ENCODE results near the gene GALNT9. TPM values are rescaled to one million over a fixed set of nuclear protein-coding genes. Genes with fewer than 3 reads are reported as not detected.

Gene GALNT9
- total and polyA plus RNA-seq, 2 donors (not counting 1 experiment from before 2014, with no cell fraction given): 0.10 to 2.8 TPM

- no peak overlapping the region for H3K4me2 ChIP-seq (ENCODE audit: extremely low read depth, insufficient read depth, low read length)
- no peak overlapping the region for H3K9ac ChIP-seq (ENCODE audit: insufficient read depth, low read length)
- no peaks in the 10 kb centered on the region for H3K4me1 ChIP-seq (ENCODE audit: control insufficient read depth, extremely low read depth, insufficient read depth, low read length)
- H3K9me3 ChIP-seq (ENCODE audit: control insufficient read depth, insufficient read depth, low read depth, low read length): no peaks in the 10 kb centered on the region
- H3K27me3 ChIP-seq (ENCODE audit: control insufficient read depth, insufficient read depth, low read length): no peaks in the 10 kb centered on the region
- H3K79me2 ChIP-seq (ENCODE audit: control insufficient read depth, insufficient read depth, low read length): no peaks in the 10 kb centered on the region
- H2AFZ ChIP-seq (ENCODE audit: low read length): no peak overlapping the region
- H3K36me3 ChIP-seq (ENCODE audit: control insufficient read depth, insufficient read depth, low read length): no peaks in the 10 kb centered on the region
- H4K20me1 ChIP-seq (ENCODE audit: control insufficient read depth, extremely low read depth, insufficient read depth, low read length): no peaks in the 10 kb centered on the region
- H3K4me3 ChIP-seq (replicated peaks in 1 of 4; ENCODE audit: control extremely low read depth in 1 of 4, insufficient read depth in 1 of 4, low read depth in 3 of 4, low read length in 4 of 4): no peak overlapping the region
- no peak for TF ChIP-seq EZH2 (IDR thresholded peaks at IDR 0.05; ENCODE audit: low read length, missing control alignments)
- no peak for TF ChIP-seq CTCF (conservative IDR thresholded peaks at IDR 0.05 in 1 of 2, IDR thresholded peaks at IDR 0.05 in 1 of 2; ENCODE audit: low read depth in 1 of 2, low read length in 2 of 2)
- DNase-seq (ENCODE audit: low read depth in 2 of 2): no peak
- H3K27ac ChIP-seq (ENCODE audit: insufficient read depth, low read length): no peak overlapping the region
Measured at GRCh38 chr12:132258543-132258942, 70.8 kb downstream of the GALNT9 start.

GRCh38 chr12:132257955-132258490 is 71.4 kb downstream of the GALNT9 start:
- Histone ChIP-seq H3K79me2 (ENCODE audit: control insufficient read depth, insufficient read depth, low read length) (no peaks in the 10 kb centered on the region), H2AFZ (ENCODE audit: low read length) (no peak overlapping the region), H4K20me1 (ENCODE audit: control insufficient read depth, extremely low read depth, insufficient read depth, low read length) (no peaks in the 10 kb centered on the region), H3K27ac (ENCODE audit: insufficient read depth, low read length) (no peak overlapping the region), H3K4me1 (ENCODE audit: control insufficient read depth, extremely low read depth, insufficient read depth, low read length) (no peaks in the 10 kb centered on the region), H3K4me2 (ENCODE audit: extremely low read depth, insufficient read depth, low read length) (no peak overlapping the region), H3K9ac (ENCODE audit: insufficient read depth, low read length) (no peak overlapping the region), H3K27me3 (ENCODE audit: control insufficient read depth, insufficient read depth, low read length) (no peaks in the 10 kb centered on the region), H3K36me3 (ENCODE audit: control insufficient read depth, insufficient read depth, low read length) (no peaks in the 10 kb centered on the region), H3K9me3 (ENCODE audit: control insufficient read depth, insufficient read depth, low read depth, low read length) (no peaks in the 10 kb centered on the region), H3K4me3 (replicated peaks in 1 of 4; ENCODE audit: control extremely low read depth in 1 of 4, insufficient read depth in 1 of 4, low read depth in 3 of 4, low read length in 4 of 4) (no peak overlapping the region)
- TF ChIP-seq CTCF (conservative IDR thresholded peaks at IDR 0.05 in 1 of 2, IDR thresholded peaks at IDR 0.05 in 1 of 2; ENCODE audit: low read depth in 1 of 2, low read length in 2 of 2) (no peak), EZH2 (IDR thresholded peaks at IDR 0.05; ENCODE audit: low read length, missing control alignments) (no peak)
- DNase-seq (ENCODE audit: low read depth in 2 of 2): no peak

GRCh38 chr12:132257206-132257954 is 72.0 kb downstream of the GALNT9 start:
- H4K20me1 ChIP-seq (ENCODE audit: control insufficient read depth, extremely low read depth, insufficient read depth, low read length): no peaks in the 10 kb centered on the region
- H3K79me2 ChIP-seq (ENCODE audit: control insufficient read depth, insufficient read depth, low read length): no peaks in the 10 kb centered on the region
- no peak overlapping the region for H2AFZ ChIP-seq (ENCODE audit: low read length)
- no peak overlapping the region for H3K4me2 ChIP-seq (ENCODE audit: extremely low read depth, insufficient read depth, low read length)
- H3K9me3 ChIP-seq (ENCODE audit: control insufficient read depth, insufficient read depth, low read depth, low read length): no peaks in the 10 kb centered on the region
- DNase-seq (ENCODE audit: low read depth in 2 of 2): no peak
- no peak overlapping the region for H3K27ac ChIP-seq (ENCODE audit: insufficient read depth, low read length)
- no peaks in the 10 kb centered on the region for H3K36me3 ChIP-seq (ENCODE audit: control insufficient read depth, insufficient read depth, low read length)
- no peaks in the 10 kb centered on the region for H3K27me3 ChIP-seq (ENCODE audit: control insufficient read depth, insufficient read depth, low read length)
- H3K9ac ChIP-seq (ENCODE audit: insufficient read depth, low read length): no peak overlapping the region
- H3K4me3 ChIP-seq (replicated peaks in 1 of 4; ENCODE audit: control extremely low read depth in 1 of 4, insufficient read depth in 1 of 4, low read depth in 3 of 4, low read length in 4 of 4): no peak overlapping the region
- no peaks in the 10 kb centered on the region for H3K4me1 ChIP-seq (ENCODE audit: control insufficient read depth, extremely low read depth, insufficient read depth, low read length)
- TF ChIP-seq EZH2 (IDR thresholded peaks at IDR 0.05; ENCODE audit: low read length, missing control alignments) (no peak), CTCF (conservative IDR thresholded peaks at IDR 0.05 in 1 of 2, IDR thresholded peaks at IDR 0.05 in 1 of 2; ENCODE audit: low read depth in 1 of 2, low read length in 2 of 2) (no peak)
